ENCODE results near the gene CASQ2.
A peak's percentile ranks its signal among the peaks of the same experiment; 100 is the strongest.

Gene CASQ2

DNA sequence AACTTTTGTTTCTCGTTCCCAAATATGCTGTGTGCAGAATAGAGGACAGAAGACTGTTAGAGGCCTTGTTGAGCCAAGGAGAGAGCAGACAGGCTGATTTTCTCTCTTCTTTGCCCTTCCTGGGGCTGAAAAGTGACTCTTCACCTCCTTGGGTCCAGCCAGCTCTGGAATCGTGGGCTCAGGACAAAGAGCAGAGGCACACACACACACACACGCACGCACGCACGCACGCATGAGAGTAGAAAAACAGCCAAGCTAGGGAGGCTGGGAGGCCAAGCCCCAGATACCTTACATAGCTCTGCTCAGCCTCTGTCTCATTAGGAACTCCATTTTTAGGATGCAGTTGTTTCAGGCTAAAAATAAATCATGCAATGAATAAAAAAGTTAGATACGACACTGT is at the start of gene CASQ2:
CASQ2 (minus strand) TSS at position 166 of the 400 bp plus-strand sequence. CDS start 173 bp downstream, outside the sequence.
- no peak for DNase-seq

DNA sequence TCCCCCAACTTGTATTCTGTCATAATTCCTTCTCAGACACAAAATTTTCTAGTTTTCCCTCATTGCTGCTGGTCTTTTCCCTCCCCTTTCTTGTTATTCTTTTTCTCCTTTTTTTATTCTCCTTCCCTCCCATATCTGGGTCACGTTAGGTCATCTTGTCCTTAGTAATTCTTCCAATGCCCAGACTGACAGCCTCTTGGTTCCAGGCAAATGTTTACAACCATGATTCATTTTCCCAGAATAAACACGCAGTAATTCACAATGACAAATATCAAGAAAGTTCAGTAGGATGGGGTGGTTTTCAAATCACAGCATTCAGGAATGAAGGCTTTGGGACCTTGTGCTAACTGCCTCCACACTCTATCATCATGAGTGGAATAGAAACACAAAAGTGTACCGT is 47.2 kb upstream of the CASQ2 start:
- no peak for DNase-seq

- no peak for DNase-seq
Measured at GRCh38 chr1:115814685-115815398, 46.3 kb upstream of the CASQ2 start.

DNA sequence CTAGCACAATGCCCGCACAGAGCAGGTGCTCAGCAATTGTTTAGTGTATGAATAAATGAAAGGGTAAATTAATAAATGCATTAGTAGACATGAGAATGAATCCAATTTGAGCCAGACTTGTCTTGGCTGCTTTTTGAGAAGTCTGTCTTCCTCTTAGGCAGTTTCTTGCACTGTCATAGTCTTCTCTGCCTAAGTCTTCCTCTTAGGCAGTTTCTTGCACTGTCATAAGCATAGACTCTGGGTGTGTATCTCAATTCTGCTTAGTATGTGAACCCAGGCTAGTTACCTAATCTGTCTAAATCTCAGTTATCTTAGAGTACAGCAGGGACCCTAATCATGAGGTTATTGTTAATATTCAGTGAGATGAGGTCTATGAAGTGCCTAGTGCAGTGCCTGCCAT is 45.2 kb upstream of the CASQ2 start:
- peak; percentile 38 to 48 for DNase-seq

GRCh38 chr1:115811140-115811828 is 42.8 kb upstream of the CASQ2 start:
- DNase-seq: no peak

DNA sequence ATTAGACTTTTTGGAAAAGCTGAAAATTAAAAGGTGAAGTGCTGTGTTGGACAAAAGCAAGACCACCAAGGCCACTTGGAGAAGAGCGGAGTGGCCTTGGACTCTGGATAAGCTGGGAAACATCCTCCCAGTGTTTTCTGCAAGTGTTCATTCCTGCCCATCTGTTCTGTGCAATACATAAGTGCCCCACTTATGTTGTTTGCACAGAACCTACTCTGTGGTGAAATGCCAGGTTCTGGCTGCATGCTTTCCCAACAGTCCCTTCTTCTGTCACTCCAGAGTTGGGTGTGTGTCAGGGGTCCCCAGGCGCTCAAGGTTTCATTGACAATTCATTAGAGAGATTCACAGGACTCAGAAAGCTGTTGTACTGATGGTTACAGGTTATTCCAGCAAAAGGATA is 42.1 kb upstream of the CASQ2 start:
- DNase-seq: no peak

GRCh38 chr1:115809847-115810246 is 41.3 kb upstream of the CASQ2 start:
- DNase-seq: no peak

- DNase-seq: peak in 1 of 2 donors; percentile 26
Measured at GRCh38 chr1:115809076-115809475, 40.6 kb upstream of the CASQ2 start.

DNA sequence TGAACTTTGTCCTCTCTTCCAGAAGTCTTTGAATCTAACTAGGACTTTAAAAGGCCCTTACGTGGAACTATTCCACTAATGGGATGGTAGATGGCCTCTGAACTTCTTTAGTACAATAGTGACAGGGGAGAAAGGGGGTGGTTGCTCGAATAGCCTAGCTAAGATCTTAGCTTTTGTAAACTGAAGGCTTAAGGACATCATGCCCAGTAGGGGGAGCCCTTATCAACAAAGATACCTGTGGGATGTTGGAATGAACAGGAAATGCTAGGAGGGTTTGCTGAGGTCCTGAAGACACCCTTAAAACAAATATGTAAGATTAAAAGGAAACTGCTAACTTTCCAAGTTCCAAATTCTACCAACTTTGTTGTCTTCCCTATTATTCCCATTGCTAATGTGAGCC is 39.2 kb upstream of the CASQ2 start:
- peak; percentile 66 to 91 for DNase-seq

DNA sequence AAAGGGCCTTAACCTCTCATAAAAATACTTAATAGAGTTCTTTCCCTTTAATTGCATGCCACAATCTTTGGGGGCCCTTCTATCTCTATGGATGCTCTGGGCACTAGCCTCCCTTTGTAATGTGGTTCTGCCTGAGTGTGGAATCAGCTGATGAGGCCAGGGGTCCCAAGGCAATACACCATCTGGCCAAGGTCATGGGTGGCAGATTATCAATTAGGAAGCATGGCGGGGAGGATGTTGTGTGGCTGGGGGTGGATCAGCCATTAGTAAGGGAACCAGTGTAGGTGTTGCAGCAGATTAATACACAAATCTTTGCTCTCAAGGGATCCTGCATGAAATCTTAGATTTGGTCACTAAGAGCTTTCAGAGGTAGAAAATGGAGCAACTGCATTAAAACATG is 37.1 kb upstream of the CASQ2 start:
- no peak for DNase-seq

- no peak for DNase-seq
Measured at GRCh38 chr1:115802416-115802815, 33.9 kb upstream of the CASQ2 start.

- DNase-seq: no peak
Measured at GRCh38 chr1:115797486-115797885, 29.0 kb upstream of the CASQ2 start.

GRCh38 chr1:115796897-115797296 is 28.4 kb upstream of the CASQ2 start:
- DNase-seq: no peak

DNA sequence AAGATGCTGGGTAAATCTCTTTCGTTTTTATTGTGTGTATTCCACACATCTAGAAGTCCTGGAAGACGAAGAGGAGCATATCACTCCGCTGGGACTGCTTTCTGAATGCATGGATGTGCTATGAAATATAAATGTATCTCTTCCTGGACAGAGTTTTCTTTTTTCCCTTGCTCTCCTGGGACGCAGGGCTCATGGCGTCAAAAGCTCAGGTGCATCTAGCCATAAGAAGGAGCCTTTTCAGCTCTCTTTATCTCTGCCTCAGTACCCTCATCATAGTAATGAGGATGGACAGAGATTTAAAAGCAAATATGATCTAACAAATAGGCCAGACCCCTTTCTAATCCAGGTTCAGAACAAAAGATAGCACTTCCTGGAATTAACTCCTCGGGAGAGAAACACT is 27.5 kb upstream of the CASQ2 start:
- DNase-seq: no peak

DNA sequence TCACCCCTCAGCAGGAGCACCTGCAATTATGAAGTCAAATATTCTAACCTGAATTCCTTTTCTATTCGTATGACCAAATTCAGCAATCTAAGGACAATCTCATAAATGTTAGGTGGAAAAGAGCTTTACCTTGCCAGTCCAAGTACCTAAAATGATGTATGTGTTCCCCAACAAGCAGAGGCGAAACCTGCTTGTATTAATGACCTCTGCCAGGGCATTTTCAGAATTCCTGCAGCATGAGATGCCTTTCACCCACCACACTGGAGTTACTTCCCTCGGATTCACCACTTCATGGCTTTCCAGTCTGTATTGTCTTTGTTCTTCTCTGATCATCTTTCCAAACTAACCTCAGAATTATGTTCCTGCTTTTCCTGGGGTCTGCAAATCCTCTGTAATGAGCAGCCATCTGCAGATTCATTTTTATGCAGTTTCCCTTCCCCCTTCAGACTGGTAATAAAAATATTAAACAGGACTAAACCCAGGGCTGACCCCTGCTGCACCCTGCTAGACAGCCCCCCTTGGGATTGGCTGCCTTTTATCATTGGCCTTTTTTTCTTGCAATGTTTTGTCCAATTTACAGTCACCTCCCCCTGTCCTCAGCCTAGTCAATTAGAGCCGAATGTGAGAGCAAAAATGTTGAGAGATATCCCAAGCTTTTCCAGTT is 26.6 kb upstream of the CASQ2 start:
- no peak for DNase-seq

- DNase-seq: no peak
Measured at GRCh38 chr1:115793162-115793561, 24.6 kb upstream of the CASQ2 start.

DNA sequence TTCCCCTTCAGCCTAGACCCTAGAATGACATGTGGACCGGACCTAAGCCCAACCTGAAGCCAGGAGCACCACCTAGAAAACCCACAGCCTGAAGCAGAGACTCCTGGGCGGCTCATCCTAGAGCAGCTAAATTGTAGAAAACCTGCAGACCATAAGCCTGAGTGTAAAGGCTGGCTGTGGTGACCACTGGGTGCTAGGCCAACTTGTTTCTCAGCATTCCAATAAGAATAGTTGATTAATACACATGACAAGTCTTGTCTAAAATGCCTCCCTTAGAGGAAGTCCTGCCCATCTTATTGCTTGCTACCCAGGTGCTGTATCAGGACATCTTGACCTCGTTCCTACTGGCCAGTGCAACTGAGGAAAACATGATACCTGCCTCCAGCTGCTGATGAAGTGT is 23.3 kb upstream of the CASQ2 start:
- DNase-seq: no peak

- no peak for DNase-seq
Measured at GRCh38 chr1:115790846-115791245, 22.3 kb upstream of the CASQ2 start.

DNA sequence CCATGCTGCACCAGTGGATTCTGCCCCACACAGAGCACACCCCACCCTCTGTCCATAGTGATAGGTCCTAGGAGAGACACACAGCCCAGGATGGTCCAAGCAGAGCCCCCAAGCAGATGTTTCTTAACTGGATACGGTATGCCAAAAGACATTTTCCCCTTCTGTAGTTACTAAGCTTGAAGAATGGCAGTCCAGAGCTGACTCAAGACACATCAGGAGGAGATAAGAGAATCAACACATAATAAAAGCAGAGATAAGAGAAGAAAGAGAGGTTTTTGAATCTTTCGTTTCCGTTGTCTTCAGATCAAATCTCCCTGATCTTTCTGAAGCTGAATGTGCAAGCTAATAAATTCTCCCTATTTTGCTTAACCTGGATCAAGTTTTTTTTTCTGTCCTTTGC is 21.8 kb upstream of the CASQ2 start:
- DNase-seq: no peak

- no peak for DNase-seq
Measured at GRCh38 chr1:115783311-115783710, 14.8 kb upstream of the CASQ2 start.

- no peak for DNase-seq
Measured at GRCh38 chr1:115782571-115783281, 14.2 kb upstream of the CASQ2 start.

DNA sequence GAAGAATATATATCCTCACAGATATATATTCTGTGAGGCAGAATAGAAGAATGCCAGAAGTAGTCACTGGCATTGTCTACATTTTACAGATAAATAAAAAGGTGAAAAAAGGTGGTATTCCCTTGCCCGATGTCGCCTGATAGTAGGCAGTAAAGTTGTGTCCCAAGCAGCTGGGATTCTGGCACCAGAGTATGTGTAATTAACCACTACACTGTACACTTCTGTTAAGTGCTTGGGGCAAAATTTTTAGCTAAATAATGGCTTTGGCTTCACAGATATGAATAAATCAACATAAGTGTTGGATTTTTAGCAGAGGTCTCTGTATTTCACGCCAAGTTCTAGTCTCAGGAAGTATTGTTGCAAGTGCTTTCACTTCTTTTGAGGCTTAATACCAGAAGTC is 13.3 kb upstream of the CASQ2 start:
- no peak for DNase-seq

DNA sequence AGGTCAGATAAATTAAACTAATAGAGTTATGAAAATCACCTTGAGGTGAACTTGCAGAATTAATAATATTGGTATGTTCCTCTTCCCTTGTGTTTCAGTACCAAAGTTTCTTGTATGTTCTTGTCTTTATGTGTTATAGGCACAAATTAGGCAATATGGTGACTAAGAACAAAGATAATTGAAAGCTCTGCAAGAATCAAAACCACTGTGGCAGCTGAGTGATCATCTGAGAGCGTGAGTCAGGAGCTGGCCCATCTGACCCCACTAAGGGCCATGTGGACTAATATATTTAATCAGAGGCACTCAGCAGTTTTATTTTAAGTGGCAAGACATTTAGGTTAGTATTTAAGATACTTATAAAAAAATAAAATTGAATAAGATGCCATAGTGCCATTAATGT is 12.8 kb upstream of the CASQ2 start:
- peak; percentile 41 to 71 for DNase-seq
